Esophagus muscularis mucosa (tissue), 3 donors: ENCODE measurements around the gene PRKN.
"Not testable (repeated sequence)": the region's sequence is repeated elsewhere in the genome, so short reads cannot be mapped to it uniquely, and the experiment has no call there.

Experiments
- CTCF ChIP-seq, 3 experiments: fragments of 200-600 bp in 2 of 3; fragments of 450-650 bp in 1 of 3; sonication (generic) in 2 of 3; IDR thresholded peaks; one replicate each; pipeline ENCODE4 v1.5.1; 2017 to 2019; ENCODE audit warnings: antibody characterized with exemption in 3 of 3, mild to moderate bottlenecking in 2 of 3, moderate library complexity in 1 of 3
- POLR2A ChIP-seq: fragments of 450-650 bp; IDR thresholded peaks from one replicate; pipeline ENCODE4 v1.6.1; 2017; ENCODE audit warnings: antibody characterized with exemption, moderate library complexity, mild to moderate bottlenecking, low read depth

DNA sequence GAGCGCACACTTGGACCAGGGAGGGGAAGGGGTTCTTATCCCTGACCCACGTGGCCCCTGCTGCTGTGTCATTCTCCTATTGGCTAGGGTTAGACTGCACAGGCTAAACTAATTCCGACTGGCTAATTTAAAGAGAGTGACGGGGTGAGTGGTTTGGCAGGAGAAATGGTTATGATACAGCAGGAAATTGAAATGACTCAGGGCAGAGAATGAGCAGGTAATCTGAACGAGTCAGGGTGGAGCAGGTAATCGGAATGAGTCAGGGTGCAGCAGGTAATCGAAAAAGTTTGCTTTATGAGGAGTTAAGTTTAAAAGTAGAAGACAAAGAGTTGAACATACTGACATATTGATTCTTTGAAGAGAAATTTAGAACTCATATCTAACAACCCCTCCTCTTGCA is 1417.8 kb downstream of the PRKN start:
- TF ChIP-seq CTCF (IDR thresholded peaks at IDR 0.05); POLR2A: not testable (repeated sequence)
